Measurements from ENCODE around the gene MGAT4D. TPM values are rescaled to one million over a fixed set of nuclear protein-coding genes. Genes with fewer than 3 reads are reported as not detected.
A peak's percentile ranks its signal among the peaks of the same experiment; 100 is the strongest.

MGAT4D gene
- total and polyA plus RNA-seq, 2 experiments from 2014 or later, result not detected

DNA sequence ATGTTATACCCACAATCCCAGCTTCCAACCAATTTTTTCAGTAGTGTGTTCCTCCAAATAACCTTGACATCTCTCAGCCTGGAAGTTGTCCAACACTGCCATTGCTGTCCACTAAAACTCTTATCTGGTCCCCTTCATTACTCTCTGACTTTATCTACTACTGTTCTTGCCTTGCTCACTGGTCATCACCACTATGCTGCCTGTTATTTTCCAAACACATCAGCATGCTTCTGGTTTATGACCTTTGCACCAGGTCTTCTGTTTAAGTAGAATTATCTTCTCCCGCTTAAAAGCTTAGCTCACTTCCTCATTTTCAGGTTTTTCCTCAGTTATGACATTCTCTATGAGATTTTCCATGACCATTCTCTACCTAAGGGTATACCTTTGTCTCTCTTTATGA lies 31.3 kb upstream of the MGAT4D start:
- DNase-seq (ENCODE audit: low spot score) (no peak), ATAC-seq (no peak)
- TF ChIP-seq ZNF462 (CRISPR knock-in tag; IDR thresholded peaks at IDR 0.05) (no peak), JUNB (IDR thresholded peaks at IDR 0.05; ENCODE audit: unreplicated experiment) (no peak), EZH2 (IDR thresholded peaks at IDR 0.05; ENCODE audit: low read depth, unreplicated experiment) (no peak)
- Mint-ChIP-seq H3K4me1 (peaks cover 8% of the 10 kb centered on the region; the same call in 2 of the 3 replicates), H3K27me3 (ENCODE audit: insufficient read depth, low read depth, poor library complexity) (no peaks in the 10 kb centered on the region), H3K9me3 (no peaks in the 10 kb centered on the region), H3K36me3 (ENCODE audit: low read depth) (peaks cover 15% of the 10 kb centered on the region; the same call in 2 of the 3 replicates), H3K27ac (no peak overlapping the region), H3K4me3 (no peak overlapping the region)
- no peak overlapping the region for H3K27ac ChIP-seq (ENCODE audit: low read depth)
- H4K20me1 ChIP-seq (replicated peaks; ENCODE audit: insufficient read depth), result no peaks in the 10 kb centered on the region
- H3K4me1 ChIP-seq (ENCODE audit: insufficient read depth), result no peaks in the 10 kb centered on the region
- no peak overlapping the region for H3K4me2 ChIP-seq
- no peak overlapping the region for H2AFZ ChIP-seq
- H3K9me2 ChIP-seq (ENCODE audit: insufficient read depth), result no peaks in the 10 kb centered on the region
- peaks cover 12% of the 10 kb centered on the region for H3K79me2 ChIP-seq (replicated peaks; ENCODE audit: insufficient read depth)
- no peaks in the 10 kb centered on the region for H3K36me3 ChIP-seq (ENCODE audit: insufficient read depth)
- H3K4me3 ChIP-seq, result no peak overlapping the region
- no peaks in the 10 kb centered on the region for H3F3A ChIP-seq (replicated peaks; ENCODE audit: low read depth)
- H3K27me3 ChIP-seq (ENCODE audit: insufficient read depth), result no peaks in the 10 kb centered on the region

DNA sequence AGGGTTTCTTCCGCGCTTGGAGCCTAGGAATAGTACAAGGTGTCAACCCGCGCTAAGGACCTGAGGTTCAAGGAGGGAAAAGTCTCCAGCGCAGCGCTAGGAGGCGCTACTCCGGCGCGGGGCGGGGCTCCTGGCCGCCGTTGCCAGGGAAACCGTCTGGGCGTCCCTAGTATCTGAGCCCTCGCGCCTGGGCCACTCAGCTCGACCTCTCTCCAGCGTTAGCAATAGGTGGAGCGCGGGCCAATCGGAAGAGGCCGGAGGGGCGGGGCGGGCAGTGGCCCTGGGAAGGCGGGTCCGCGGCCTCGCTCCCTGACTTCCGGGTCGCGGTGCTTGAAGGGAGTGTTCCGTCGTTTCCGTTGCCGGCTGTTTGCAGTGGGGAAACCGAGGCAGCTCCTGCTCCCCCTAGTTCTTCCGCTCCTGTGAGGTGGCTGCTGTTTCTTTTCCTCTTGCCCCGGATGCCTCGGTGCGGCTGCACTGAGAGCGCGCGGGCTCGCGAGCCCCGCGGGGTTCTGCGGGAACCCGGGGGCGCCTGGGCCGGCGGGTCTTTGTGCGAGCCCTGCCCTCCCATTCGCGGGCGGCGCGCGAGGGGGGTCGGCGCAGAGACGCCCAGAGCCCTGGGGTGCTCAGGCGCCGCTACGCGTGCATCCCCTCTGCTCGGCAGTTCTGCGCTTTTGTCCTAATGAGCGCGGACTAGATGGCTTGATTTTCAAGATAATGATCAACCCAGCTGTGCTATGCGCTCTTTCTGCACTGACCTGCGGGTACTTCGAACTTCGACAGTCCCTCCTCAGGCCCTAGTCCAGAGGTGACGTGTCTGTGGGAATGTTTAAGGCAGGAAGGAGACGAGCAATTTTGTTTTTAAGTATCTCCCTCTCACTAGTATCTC lies 26.0 kb upstream of the MGAT4D start, which contains the start of gene ELMOD2:
Gene ELMOD2, plus strand, starts transcription at position 312 of the 886 bp plus-strand sequence. CDS start 1,261 bp downstream, outside the sequence.
- H3K9me2 ChIP-seq (ENCODE audit: insufficient read depth), result no peaks in the 10 kb centered on the region
- H3K27me3 Mint-ChIP-seq (ENCODE audit: insufficient read depth, low read depth, poor library complexity), result peaks cover 6% of the 10 kb centered on the region
- peak within 1 kb of the TSS; percentile 94 for H3K27ac Mint-ChIP-seq
- H3K36me3 Mint-ChIP-seq (ENCODE audit: low read depth), result peaks cover 15% of the 10 kb centered on the region; the same call in 2 of the 3 replicates
- no peaks in the 10 kb centered on the region for H3K36me3 ChIP-seq (ENCODE audit: insufficient read depth)
- H3K4me1 ChIP-seq (ENCODE audit: insufficient read depth), result no peaks in the 10 kb centered on the region
- H3K27ac ChIP-seq (ENCODE audit: low read depth), result peak within 1 kb of the TSS; percentile 41; the same call in 1 of the 2 replicates
- peak; percentile 100 for DNase-seq (ENCODE audit: low spot score)
- H4K20me1 ChIP-seq (replicated peaks; ENCODE audit: insufficient read depth), result no peaks in the 10 kb centered on the region
- H2AFZ ChIP-seq, result peak within 1 kb of the TSS; percentile 49
- peak within 1 kb of the TSS; percentile 85 for H3K4me3 Mint-ChIP-seq
- H3K9me3 Mint-ChIP-seq, result no peaks in the 10 kb centered on the region
- peak within 1 kb of the TSS; percentile 79 for H3K4me2 ChIP-seq
- H3K4me3 ChIP-seq, result peak within 1 kb of the TSS; percentile 66
- peaks cover 8% of the 10 kb centered on the region; the same call in 2 of the 3 replicates for H3K4me1 Mint-ChIP-seq
- peaks cover 12% of the 10 kb centered on the region for H3K79me2 ChIP-seq (replicated peaks; ENCODE audit: insufficient read depth)
- peaks cover 16% of the 10 kb centered on the region for H3K27me3 ChIP-seq (ENCODE audit: insufficient read depth)
- H3F3A ChIP-seq (replicated peaks; ENCODE audit: low read depth), result no peaks in the 10 kb centered on the region
- peak; percentile 100 for ATAC-seq
- TF ChIP-seq, protein P1, sequence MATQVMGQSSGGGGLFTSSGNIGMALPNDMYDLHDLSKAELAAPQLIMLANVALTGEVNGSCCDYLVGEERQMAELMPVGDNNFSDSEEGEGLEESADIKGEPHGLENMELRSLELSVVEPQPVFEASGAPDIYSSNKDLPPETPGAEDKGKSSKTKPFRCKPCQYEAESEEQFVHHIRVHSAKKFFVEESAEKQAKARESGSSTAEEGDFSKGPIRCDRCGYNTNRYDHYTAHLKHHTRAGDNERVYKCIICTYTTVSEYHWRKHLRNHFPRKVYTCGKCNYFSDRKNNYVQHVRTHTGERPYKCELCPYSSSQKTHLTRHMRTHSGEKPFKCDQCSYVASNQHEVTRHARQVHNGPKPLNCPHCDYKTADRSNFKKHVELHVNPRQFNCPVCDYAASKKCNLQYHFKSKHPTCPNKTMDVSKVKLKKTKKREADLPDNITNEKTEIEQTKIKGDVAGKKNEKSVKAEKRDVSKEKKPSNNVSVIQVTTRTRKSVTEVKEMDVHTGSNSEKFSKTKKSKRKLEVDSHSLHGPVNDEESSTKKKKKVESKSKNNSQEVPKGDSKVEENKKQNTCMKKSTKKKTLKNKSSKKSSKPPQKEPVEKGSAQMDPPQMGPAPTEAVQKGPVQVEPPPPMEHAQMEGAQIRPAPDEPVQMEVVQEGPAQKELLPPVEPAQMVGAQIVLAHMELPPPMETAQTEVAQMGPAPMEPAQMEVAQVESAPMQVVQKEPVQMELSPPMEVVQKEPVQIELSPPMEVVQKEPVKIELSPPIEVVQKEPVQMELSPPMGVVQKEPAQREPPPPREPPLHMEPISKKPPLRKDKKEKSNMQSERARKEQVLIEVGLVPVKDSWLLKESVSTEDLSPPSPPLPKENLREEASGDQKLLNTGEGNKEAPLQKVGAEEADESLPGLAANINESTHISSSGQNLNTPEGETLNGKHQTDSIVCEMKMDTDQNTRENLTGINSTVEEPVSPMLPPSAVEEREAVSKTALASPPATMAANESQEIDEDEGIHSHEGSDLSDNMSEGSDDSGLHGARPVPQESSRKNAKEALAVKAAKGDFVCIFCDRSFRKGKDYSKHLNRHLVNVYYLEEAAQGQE (IDR thresholded peaks at IDR 0.05; ENCODE audit: unreplicated experiment), result no peak
- TF ChIP-seq ZNF331 (CRISPR knock-in tag; IDR thresholded peaks at IDR 0.05; ENCODE audit: low read depth) (no peak), NANOG (IDR thresholded peaks at IDR 0.05; ENCODE audit: borderline replicate concordance) (0 out of 2 replicates have a peak, but pooled peaks have one; percentile 6), JUNB (IDR thresholded peaks at IDR 0.05; ENCODE audit: unreplicated experiment) (no peak), CREB1 (CRISPR knock-in tag; IDR thresholded peaks at IDR 0.05; ENCODE audit: low read depth) (peak; percentile 18; the same call in 1 of the 2 replicates), EZH2 (IDR thresholded peaks at IDR 0.05; ENCODE audit: low read depth, unreplicated experiment) (no peak), ETS1 (IDR thresholded peaks at IDR 0.05) (0 out of 2 replicates have a peak, but pooled peaks have one; percentile 61), ZNF114 (CRISPR knock-in tag; IDR thresholded peaks at IDR 0.05) (no peak)

Data from GM23338 (cell line).